ENCODE results near the gene AGO1. TPM values are rescaled to one million over a fixed set of nuclear protein-coding genes. Genes with fewer than 3 reads are reported as not detected.
A peak's percentile ranks its signal among the peaks of the same experiment; 100 is the strongest.

Gene AGO1
- total RNA-seq, result 50.7 to 53.6 TPM (median 52.5 TPM) in 3 replicates

- peaks cover 3% of the 10 kb centered on the region for H3K27me3 Mint-ChIP-seq (ENCODE audit: low read depth)
- H3K36me3 Mint-ChIP-seq, result no peaks in the 10 kb centered on the region
- peak within 1 kb of the TSS; percentile 97 for H3K4me3 Mint-ChIP-seq
- H3K4me1 Mint-ChIP-seq, result peaks cover 41% of the 10 kb centered on the region
- H3K9me3 Mint-ChIP-seq, result no peaks in the 10 kb centered on the region
- DNase-seq (ENCODE audit: low spot score in 2 of 2, unreplicated experiment in 2 of 2), result peak; percentile 98
- H3K27ac Mint-ChIP-seq, result peak within 1 kb of the TSS; percentile 92
- TF ChIP-seq CTCF (IDR thresholded peaks at IDR 0.05; ENCODE audit: unreplicated experiment), result peak; percentile 86
These were observed at the start of gene AGO1 for GRCh38 chr1:35882945-35883634. TSS of gene AGO1 (plus strand) at chr1:35883209. CDS start at chr1:35883422, 213 bp downstream.

GRCh38 chr1:35833395-35833794, 49.6 kb upstream of the AGO1 start:
- Mint-ChIP-seq H3K9me3 (peaks cover 3% of the 10 kb centered on the region), H3K36me3 (peaks cover 37% of the 10 kb centered on the region), H3K27ac (no peak overlapping the region), H3K4me1 (peaks cover 13% of the 10 kb centered on the region), H3K4me3 (no peak overlapping the region), H3K27me3 (ENCODE audit: low read depth) (no peaks in the 10 kb centered on the region)
- no peak for TF ChIP-seq CTCF (IDR thresholded peaks at IDR 0.05; ENCODE audit: unreplicated experiment)
- no peak for DNase-seq (ENCODE audit: low spot score in 2 of 2, unreplicated experiment in 2 of 2)

GRCh38 chr1:35834218-35834617, 48.8 kb upstream of the AGO1 start:
- Mint-ChIP-seq H3K27ac (peak overlapping the region; percentile 47), H3K9me3 (peaks cover 3% of the 10 kb centered on the region), H3K4me3 (no peak overlapping the region), H3K36me3 (peaks cover 40% of the 10 kb centered on the region), H3K4me1 (peaks cover 13% of the 10 kb centered on the region), H3K27me3 (ENCODE audit: low read depth) (no peaks in the 10 kb centered on the region)
- no peak for DNase-seq (ENCODE audit: low spot score in 2 of 2, unreplicated experiment in 2 of 2)
- TF ChIP-seq CTCF (IDR thresholded peaks at IDR 0.05; ENCODE audit: unreplicated experiment), result no peak

GRCh38 chr1:35835398-35835797, 47.6 kb upstream of the AGO1 start:
- Mint-ChIP-seq H3K36me3 (peaks cover 44% of the 10 kb centered on the region), H3K27ac (peak overlapping the region; percentile 77)

GRCh38 chr1:35836734-35837133, 46.3 kb upstream of the AGO1 start:
- no peak for DNase-seq (ENCODE audit: low spot score in 2 of 2, unreplicated experiment in 2 of 2)
- Mint-ChIP-seq H3K27ac (no peak overlapping the region), H3K36me3 (peaks cover 48% of the 10 kb centered on the region), H3K27me3 (ENCODE audit: low read depth) (no peaks in the 10 kb centered on the region), H3K9me3 (peaks cover 3% of the 10 kb centered on the region), H3K4me3 (no peak overlapping the region), H3K4me1 (peaks cover 13% of the 10 kb centered on the region)
- TF ChIP-seq CTCF (IDR thresholded peaks at IDR 0.05; ENCODE audit: unreplicated experiment), result no peak

More at GRCh38 chr1:35835398-35835797, 47.6 kb upstream of the AGO1 start:
- Mint-ChIP-seq H3K9me3 (peaks cover 3% of the 10 kb centered on the region), H3K4me1 (peaks cover 13% of the 10 kb centered on the region), H3K4me3 (no peak overlapping the region), H3K27me3 (ENCODE audit: low read depth) (no peaks in the 10 kb centered on the region)
- no peak for DNase-seq (ENCODE audit: low spot score in 2 of 2, unreplicated experiment in 2 of 2)
- no peak for TF ChIP-seq CTCF (IDR thresholded peaks at IDR 0.05; ENCODE audit: unreplicated experiment)
